K562 (cell line): ENCODE results near the gene PDCD6IP. TPM values are rescaled to one million over a fixed set of nuclear protein-coding genes. Genes with fewer than 3 reads are reported as not detected.

Experiments used
- NCOA4 ChIP-seq: fragments of 450-650 bp; IDR thresholded peaks from 2 replicates; pipeline ENCODE4 v1.6.1; 2018; ENCODE audit warnings: mild to moderate bottlenecking; ENCODE audit not compliant: partially characterized antibody
- RCOR1 ChIP-seq, 2 experiments: IDR thresholded peaks; 2 replicates each; pipeline ENCODE4 v1.6.1; 2012; ENCODE audit warnings: low read depth in 2 of 2, low read length in 2 of 2, borderline replicate concordance in 1 of 2, improper control_type of control experiment in 1 of 2
- SREBF2 ChIP-seq: sonication (generic); formaldehyde crosslinking; IDR thresholded peaks from 2 replicates; pipeline ENCODE4 v1.4.0; 2020; ENCODE audit warnings: mild to moderate bottlenecking, missing genetic modification reagents
- polyA plus RNA-seq, 8 experiments: library from polyadenylated mRNA; depleted of rRNA in 4 of 8; stranded (reverse) in 5 of 8; unstranded in 3 of 8; fragments of >200 nt; fragmentation: Nextera tagmentation in 2 of 8; fragmentation: Illumina TruSeq in 1 of 8; extraction: Ambion mirVana in 2 of 8; extraction: Trizol in 1 of 8; gene quantifications; 2 replicates each; pipeline versions ENCODE4 v1.2.1 to v1.2.3, GENCODE V29; 2011 to 2014; ENCODE audit warnings: inconsistent platforms in 1 of 8, missing spikeins in 1 of 8
- total RNA-seq, 7 experiments: library from RNA; depleted of rRNA in 6 of 7; stranded (reverse); fragments of >200 nt in 6 of 7; fragmentation: Illumina TruSeq in 2 of 7; extraction: Trizol in 2 of 7; gene quantifications; 2 replicates each; pipeline versions ENCODE4 v1.2.1 to v1.2.3, GENCODE V29; 2011 to 2021; ENCODE audit warnings: low replicate concordance in 1 of 7
- TF ChIP-seq, protein P1 (sequence below): sonication (generic); formaldehyde crosslinking; IDR thresholded peaks from 2 replicates; pipeline ENCODE4 v1.8.1; 2023; ENCODE audit warnings: missing genetic modification reagents, mild to moderate bottlenecking, borderline replicate concordance

The PDCD6IP gene
- total and polyA plus RNA-seq, 9 of the 15 experiments (the other 6 are each of a cell fraction or from before 2014, with no cell fraction given), result 40.2 to 302 (median 122) TPM

DNA sequence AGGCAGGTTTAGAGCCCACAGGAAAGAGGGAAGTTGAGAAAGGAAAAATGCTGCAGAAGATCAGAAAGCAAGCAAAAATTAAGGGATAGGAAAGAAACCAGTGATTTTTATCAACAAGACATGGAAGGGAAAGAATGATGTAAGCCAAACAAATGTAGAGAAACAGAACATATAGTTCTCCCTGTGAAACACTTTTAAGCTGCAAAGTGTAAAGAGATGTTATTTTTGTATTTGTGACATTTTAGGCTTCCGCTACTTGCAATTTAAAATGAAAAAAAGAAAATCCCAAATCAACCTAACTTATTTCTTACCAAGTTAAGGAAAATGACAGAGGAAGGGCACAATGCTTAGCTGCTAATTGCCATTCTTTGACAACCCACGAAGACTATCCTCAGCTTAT lies 111.6 kb downstream of the PDCD6IP start (continued):
- TF ChIP-seq, protein P1, sequence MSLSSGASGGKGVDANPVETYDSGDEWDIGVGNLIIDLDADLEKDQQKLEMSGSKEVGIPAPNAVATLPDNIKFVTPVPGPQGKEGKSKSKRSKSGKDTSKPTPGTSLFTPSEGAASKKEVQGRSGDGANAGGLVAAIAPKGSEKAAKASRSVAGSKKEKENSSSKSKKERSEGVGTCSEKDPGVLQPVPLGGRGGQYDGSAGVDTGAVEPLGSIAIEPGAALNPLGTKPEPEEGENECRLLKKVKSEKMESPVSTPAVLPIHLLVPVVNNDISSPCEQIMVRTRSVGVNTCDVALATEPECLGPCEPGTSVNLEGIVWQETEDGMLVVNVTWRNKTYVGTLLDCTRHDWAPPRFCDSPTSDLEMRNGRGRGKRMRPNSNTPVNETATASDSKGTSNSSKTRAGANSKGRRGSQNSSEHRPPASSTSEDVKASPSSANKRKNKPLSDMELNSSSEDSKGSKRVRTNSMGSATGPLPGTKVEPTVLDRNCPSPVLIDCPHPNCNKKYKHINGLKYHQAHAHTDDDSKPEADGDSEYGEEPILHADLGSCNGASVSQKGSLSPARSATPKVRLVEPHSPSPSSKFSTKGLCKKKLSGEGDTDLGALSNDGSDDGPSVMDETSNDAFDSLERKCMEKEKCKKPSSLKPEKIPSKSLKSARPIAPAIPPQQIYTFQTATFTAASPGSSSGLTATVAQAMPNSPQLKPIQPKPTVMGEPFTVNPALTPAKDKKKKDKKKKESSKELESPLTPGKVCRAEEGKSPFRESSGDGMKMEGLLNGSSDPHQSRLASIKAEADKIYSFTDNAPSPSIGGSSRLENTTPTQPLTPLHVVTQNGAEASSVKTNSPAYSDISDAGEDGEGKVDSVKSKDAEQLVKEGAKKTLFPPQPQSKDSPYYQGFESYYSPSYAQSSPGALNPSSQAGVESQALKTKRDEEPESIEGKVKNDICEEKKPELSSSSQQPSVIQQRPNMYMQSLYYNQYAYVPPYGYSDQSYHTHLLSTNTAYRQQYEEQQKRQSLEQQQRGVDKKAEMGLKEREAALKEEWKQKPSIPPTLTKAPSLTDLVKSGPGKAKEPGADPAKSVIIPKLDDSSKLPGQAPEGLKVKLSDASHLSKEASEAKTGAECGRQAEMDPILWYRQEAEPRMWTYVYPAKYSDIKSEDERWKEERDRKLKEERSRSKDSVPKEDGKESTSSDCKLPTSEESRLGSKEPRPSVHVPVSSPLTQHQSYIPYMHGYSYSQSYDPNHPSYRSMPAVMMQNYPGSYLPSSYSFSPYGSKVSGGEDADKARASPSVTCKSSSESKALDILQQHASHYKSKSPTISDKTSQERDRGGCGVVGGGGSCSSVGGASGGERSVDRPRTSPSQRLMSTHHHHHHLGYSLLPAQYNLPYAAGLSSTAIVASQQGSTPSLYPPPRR (CRISPR knock-in tag), result no peak
- TF ChIP-seq SREBF2 (CRISPR knock-in tag) (no peak), NCOA4 (no peak), RCOR1 (IDR thresholded peaks at IDR 0.05; ENCODE audit: borderline replicate concordance in 1 of 2, low read depth in 2 of 2, low read length in 2 of 2) (no peak)
- TF ChIP-seq, all 486 proteins: peak for 0
